ENCODE data around the gene ODAD4.

The ODAD4 gene, protein sequence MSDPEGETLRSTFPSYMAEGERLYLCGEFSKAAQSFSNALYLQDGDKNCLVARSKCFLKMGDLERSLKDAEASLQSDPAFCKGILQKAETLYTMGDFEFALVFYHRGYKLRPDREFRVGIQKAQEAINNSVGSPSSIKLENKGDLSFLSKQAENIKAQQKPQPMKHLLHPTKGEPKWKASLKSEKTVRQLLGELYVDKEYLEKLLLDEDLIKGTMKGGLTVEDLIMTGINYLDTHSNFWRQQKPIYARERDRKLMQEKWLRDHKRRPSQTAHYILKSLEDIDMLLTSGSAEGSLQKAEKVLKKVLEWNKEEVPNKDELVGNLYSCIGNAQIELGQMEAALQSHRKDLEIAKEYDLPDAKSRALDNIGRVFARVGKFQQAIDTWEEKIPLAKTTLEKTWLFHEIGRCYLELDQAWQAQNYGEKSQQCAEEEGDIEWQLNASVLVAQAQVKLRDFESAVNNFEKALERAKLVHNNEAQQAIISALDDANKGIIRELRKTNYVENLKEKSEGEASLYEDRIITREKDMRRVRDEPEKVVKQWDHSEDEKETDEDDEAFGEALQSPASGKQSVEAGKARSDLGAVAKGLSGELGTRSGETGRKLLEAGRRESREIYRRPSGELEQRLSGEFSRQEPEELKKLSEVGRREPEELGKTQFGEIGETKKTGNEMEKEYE

GRCh38 chr17:41930009-41930832, at the start of gene ODAD4:
Gene ODAD4 (plus strand): TSS chr17:41930617. CDS start chr17:41930724, 107 bp downstream.
- peak; percentile 81 for DNase-seq

- DNase-seq, result no peak
These were observed 47.7 kb upstream of the ODAD4 start for GRCh38 chr17:41882756-41883155.

DNA sequence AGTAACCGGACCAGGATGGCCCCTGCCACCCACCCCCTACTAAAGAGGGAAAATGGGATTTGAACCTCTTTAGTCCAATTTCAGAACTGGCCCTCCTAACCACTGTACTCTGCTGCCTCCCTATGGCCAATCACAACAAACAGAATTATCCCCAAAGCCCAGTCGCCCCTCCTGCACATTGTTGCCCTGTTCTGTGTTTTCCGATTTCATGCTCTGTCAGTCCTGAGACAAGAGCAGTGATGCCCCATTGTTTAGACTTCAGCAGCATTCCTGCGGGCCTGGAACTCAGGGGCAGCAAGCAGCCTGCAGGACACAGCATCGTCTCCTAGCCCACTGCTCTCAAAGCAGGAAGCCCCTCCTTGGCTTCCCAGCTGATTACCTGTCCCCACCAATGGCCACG, 44.7 kb upstream of the ODAD4 start:
- no peak for DNase-seq

- DNase-seq, result no peak
These were observed 42.0 kb upstream of the ODAD4 start for GRCh38 chr17:41888332-41888965.

GRCh38 chr17:41891135-41892020, 39.0 kb upstream of the ODAD4 start:
- no peak for DNase-seq

DNA sequence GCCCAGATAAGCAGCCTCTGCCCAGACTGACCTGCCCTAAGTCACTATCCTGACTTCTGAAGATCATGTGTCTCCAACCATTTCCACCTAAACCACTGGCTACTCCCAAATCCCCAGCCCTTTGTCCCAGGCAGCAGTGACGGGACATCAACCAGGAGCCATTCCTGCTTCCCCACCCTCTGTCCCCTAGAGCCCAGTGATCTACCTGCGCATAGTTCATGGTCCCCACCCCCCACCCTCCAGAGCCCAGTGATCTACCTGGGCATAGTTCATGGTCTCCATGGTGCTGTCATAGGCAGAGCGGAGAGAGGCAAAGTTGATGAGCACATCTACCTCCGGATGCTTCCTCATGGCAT, 38.4 kb upstream of the ODAD4 start:
- DNase-seq, result no peak

DNA sequence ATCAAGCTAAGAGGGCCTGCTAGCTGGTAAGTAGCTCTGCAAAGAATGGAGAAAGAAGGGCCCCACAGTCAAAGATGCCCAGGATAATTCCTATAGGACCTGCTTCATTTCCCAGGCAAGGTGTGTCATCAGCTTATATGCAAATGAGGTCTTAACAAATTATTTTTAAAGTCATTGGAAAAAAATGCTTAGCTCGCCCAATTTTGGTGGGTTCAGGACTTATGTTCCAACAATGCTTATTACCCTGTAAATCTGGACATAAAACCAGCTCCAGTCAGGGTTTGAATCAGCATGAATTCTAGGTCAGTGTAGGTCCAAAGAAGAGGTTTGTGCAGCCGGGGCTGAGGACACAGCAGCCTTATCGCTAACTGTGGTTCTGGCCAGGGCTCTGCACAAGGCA, 37.0 kb upstream of the ODAD4 start:
- DNase-seq, result no peak

DNA sequence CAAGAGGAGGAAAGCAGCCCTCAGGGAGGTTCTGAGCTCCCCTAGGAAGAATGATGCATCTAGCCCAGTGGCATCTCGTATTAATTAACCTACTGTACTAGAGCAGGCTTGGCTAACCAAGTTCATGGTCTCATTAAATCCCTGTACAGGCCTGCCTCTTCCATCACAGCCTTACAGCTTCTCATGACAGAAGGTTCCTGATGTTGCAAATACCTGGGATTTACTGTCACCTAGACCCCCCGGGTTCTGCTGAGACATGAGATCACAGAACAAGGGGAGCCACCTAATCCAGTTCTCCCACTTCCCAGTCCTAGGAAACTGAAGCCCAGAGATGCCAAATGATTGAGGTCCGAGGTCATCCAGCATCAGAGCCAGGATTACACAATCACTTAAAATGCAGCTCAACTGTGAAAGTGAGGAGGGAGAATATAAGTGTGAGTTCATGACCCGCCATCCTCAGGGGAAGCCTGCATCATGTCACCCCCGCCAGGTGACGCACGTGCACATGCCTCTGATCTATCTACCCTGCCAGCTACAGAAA, 35.6 kb upstream of the ODAD4 start:
- no peak for DNase-seq

- DNase-seq, result no peak
These were observed 34.8 kb upstream of the ODAD4 start for GRCh38 chr17:41895617-41896016.

GRCh38 chr17:41896726-41897125, 33.7 kb upstream of the ODAD4 start:
- no peak for DNase-seq

- DNase-seq, result no peak
These were observed 28.8 kb upstream of the ODAD4 start for GRCh38 chr17:41901646-41902045.

GRCh38 chr17:41904242-41904841, 26.1 kb upstream of the ODAD4 start:
- no peak for DNase-seq

DNA sequence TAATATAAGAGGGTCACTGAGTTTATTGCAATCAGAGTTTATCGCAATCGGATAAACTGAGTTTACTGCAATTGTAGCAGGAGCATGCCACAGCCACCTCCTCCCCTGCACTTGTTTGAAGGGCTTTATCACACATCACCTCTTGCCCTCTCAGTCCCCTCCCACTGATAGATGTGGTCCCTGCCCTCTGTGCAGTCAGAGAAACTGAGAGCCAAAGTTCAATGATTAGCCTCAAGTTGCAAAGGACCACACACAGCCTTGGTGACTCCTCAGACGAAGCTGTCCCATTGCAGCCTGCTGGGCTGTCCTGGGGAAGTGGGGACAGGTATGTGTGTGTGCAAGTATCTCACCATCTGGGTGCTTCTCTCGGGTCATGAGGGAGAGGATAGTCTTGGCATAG, 25.2 kb upstream of the ODAD4 start:
- DNase-seq, result no peak

DNA sequence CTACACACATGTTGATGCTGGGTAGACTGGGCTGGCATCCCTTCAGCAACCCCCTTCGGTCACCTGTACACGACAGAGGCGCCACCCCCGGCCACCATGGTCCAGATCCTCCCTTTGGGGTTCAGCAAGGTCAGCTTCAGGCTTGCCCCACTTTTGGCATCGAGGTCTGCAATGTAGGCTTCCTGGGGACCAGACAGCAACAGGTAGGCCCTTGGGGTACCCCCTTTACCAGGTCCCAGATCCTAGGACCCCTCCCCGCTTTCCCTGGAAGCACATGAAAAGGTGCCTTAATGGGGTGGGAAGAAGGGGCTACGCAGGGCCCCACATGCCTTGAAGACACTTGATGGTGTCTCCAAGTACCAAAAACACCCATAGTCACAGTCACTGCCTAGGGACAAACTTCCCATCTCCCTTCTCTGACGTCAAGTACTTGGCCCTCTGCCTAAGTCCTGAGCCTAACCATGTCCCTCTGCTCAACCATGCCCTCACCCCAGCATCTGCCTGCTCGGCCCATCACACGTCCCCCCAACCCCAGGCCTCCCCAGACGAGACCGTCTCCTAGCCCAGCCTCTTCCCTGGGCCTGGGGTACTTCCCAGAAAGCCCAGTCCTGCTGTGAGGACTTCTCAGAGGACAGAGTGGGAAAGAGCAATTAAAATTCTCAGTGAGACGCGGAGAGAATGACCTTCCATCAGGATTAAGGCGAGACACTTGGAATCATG, 23.8 kb upstream of the ODAD4 start:
- DNase-seq, result no peak

DNA sequence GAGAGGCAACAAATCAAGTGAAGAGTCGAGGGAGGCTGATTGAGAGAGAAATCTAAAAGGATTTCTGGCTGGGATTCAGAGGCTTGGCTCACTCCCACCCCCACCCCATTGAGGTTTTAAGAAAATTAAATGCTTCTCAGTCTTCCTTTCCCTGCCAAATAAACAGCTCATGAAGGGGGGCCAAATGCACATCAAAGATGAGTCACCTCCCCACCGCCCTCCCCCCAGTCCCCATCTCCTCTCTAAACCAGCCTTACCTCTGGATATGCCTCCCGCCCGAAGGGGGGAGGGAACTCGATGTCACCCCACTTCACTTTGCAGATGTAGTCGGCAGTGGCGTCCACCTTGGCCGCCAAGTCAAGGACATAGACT, 23.2 kb upstream of the ODAD4 start:
- DNase-seq, result peak; percentile 61

DNA sequence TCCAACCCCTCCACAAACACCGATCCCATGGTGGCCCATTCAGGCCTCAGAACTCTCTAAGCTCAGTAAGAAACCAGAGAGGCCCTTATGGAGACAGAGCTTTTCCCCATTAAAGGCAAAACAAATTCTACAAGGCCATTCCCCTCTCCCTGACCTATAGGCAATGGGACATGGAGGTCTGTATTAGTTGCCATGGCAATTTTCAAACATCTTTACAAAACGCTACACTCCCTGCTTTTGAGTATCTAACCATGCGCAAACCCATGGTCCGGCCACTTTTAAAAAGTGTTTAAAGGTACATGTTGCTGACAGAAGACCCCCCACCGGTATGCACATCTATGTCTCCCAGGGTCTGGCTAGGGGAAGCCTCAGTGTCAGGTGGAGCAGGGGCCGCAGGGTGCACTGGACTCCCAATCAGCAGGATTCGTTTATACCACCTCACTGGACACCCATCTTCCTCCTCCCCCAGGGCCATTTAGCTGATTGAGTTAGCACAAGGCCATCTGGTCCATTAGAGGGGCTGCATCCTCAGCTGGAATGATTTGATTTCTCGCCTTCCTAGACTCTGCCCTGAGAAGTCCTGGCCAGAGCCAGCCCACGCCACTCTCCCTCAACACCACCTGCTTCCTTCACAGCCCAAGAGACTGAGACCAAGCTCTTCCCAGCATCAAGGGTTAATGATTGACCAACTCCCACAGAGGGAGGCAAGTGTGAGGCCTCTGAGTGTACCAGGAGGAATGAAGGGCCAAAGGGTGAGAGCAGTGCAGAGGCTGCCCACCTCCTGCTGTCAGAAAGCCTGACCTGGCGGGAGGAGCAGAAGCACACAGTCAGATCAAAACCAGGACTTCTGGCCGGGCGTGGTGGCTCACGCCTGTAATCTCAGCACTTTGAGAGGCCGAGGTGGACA, 22.5 kb upstream of the ODAD4 start:
- no peak for DNase-seq

DNA sequence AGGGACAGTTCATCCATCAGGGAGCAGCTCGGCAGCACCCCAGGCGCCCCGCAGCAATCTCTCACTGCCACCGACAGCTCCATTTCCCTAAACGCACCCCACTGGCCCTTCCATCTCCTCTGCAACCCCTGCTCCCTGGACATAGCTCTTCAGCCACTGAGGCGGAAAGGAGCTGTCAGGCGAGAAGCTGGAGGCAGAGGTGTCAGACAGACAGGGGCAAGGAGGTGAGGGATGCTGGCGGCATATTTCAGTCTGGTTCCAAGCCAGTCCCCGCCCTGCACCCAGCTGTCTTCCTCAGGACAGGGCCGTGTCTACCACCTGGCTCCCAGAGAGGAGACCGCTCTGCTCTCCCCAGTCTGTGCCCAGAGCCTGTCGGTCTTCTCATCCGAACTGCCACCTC, 21.3 kb upstream of the ODAD4 start:
- DNase-seq, result no peak

DNA sequence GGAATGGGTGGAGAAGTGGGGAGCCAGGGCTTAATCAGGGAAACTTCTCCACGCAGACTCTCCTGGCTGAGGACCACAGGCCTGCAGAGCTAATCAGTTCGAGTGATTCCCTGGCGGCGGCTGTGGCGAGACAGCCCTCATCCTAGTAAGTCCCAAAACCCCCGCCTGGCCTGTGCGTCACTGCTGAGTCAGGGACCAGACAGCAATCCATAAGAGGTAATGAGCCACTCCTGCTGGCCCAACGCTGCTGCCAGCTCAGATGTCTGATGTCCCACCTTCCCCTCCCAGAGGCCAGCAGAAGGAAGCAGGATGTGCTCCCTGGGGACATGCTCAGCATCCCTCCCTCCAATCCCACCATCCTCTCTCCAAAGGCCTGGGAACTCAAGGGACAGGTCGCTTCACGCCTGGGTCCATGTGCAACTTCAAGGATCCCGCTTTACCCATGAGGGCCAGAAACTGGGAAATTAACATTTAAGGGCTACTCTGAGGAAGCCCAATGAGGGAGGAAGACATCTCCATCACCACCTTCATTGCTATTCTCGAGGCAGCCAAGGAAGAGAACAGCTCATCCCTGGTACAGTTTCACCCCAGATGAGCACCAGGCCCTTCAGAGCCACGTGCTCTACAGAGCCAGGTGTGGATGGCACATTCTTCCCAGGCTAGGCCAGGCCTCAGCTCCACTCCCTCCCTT, 19.6 kb upstream of the ODAD4 start:
- no peak for DNase-seq

DNA sequence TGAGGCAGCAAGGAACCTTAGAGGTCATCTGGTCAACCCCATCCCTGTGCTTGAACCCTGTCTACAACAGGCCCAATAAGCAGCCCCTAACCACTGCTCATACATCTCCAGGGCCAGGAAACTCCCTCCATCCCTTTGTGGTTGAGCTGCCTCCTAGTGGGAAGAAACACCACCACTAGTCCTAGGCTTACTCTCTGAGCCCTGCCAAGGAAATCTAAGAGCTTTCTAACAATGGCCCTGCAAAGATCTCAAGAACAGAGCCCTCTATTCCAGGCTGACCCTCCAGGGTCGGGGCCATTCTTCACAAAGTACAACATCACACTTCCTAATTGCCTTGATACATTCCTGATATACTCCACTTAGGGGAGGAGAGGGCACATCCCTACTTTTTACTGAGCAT, 17.5 kb upstream of the ODAD4 start:
- DNase-seq, result no peak

Data from NCI-H187 treated with DMSO at 0.1 percent for 48 hours (cell line).